Stimulated activated CD4-positive, alpha-beta T cell treated with anti-CD3 and anti-CD28 coated beads, Interleukin-4, amount 100 ng/mL, for 48 hours (primary cell): Measurements from ENCODE around the gene DDX11.
"Not testable (repeated sequence)": the region's sequence is repeated elsewhere in the genome, so short reads cannot be mapped to it uniquely, and the experiment has no call there.

Experiments used
- DNase-seq, 2 donors: peaks; one replicate each; pipeline ENCODE4 v3.0.0-alpha.2; 2020; ENCODE audit warnings: low read depth in 2 of 2

The DDX11 gene

GRCh38 chr12:31066196-31066595, 7.5 kb upstream of the DDX11 start:
- not testable (repeated sequence) for DNase-seq

GRCh38 chr12:31067656-31068055, 6.0 kb upstream of the DDX11 start:
- DNase-seq = not testable (repeated sequence)

GRCh38 chr12:31070971-31071740, 2.5 kb upstream of the DDX11 start:
- not testable (repeated sequence) for DNase-seq

- not testable (repeated sequence) for DNase-seq
These were observed 698 bp upstream of the DDX11 start for GRCh38 chr12:31072962-31073361.

- DNase-seq = peak in 1 of 2 donors; percentile 17
These were observed 744 bp downstream of the DDX11 start for GRCh38 chr12:31074333-31074874.

GRCh38 chr12:31076150-31076549, 2.5 kb downstream of the DDX11 start:
- not testable (repeated sequence) for DNase-seq

GRCh38 chr12:31077095-31077494, 3.4 kb downstream of the DDX11 start:
- DNase-seq = not testable (repeated sequence)

GRCh38 chr12:31077998-31078397, 4.3 kb downstream of the DDX11 start:
- not testable (repeated sequence) for DNase-seq

- DNase-seq = not testable (repeated sequence)
These were observed 5.8 kb downstream of the DDX11 start for GRCh38 chr12:31079421-31079820.

GRCh38 chr12:31080221-31080620, 6.6 kb downstream of the DDX11 start:
- DNase-seq = not testable (repeated sequence)

- not testable (repeated sequence) for DNase-seq
These were observed 7.6 kb downstream of the DDX11 start for GRCh38 chr12:31081274-31081673.

GRCh38 chr12:31084241-31084640, 10.6 kb downstream of the DDX11 start:
- DNase-seq = not testable (repeated sequence)

- DNase-seq = not testable (repeated sequence)
These were observed 12.4 kb downstream of the DDX11 start for GRCh38 chr12:31086032-31086431.

GRCh38 chr12:31087486-31087885, 13.8 kb downstream of the DDX11 start:
- DNase-seq = not testable (repeated sequence)

- DNase-seq = not testable (repeated sequence)
These were observed 14.3 kb downstream of the DDX11 start for GRCh38 chr12:31087956-31088355.

- DNase-seq = no peak
These were observed 15.4 kb downstream of the DDX11 start for GRCh38 chr12:31089072-31089471.

- not testable (repeated sequence) for DNase-seq
These were observed 18.0 kb downstream of the DDX11 start for GRCh38 chr12:31091629-31092028.

- not testable (repeated sequence) for DNase-seq
These were observed 19.1 kb downstream of the DDX11 start for GRCh38 chr12:31092718-31093117.

- not testable (repeated sequence) for DNase-seq
These were observed 21.6 kb downstream of the DDX11 start for GRCh38 chr12:31095080-31095860.

GRCh38 chr12:31096251-31097065, 22.8 kb downstream of the DDX11 start:
- not testable (repeated sequence) for DNase-seq

- DNase-seq = not testable (repeated sequence)
These were observed 24.2 kb downstream of the DDX11 start for GRCh38 chr12:31097819-31098218.
